ENCODE data around the gene SYT12. TPM values are rescaled to one million over a fixed set of nuclear protein-coding genes. Genes with fewer than 3 reads are reported as not detected.

SYT12 gene
- total and polyA plus RNA-seq, 12 donors = 0.67 to 55.6 (median 3.4) TPM

DNA sequence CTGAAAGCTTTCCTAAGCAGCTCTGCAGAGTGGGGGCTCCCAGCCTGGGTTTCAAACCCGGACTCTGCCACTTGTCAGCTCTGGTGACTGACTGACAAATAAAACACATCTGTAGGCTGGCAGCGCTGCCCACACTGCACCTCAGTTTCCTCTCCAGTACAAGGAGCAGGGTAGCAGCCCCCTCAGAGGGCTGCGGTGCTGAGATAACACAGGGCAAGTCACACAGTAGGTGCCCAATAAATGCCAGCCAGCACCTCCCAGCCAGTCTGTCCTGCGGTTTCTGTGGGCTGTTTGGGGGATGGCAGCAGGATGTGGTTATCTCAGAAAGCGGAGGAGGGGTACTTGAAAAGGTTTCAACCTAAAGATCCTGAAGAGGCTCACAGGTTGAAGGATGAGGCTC lies 1.5 kb downstream of the SYT12 start:
- Histone ChIP-seq H3K9me3 (replicated peaks in 1 of 3) (no peaks in the 10 kb centered on the region), H3K36me3 (replicated peaks in 1 of 2) (no peaks in the 10 kb centered on the region), H3K27ac (no peak overlapping the region), H3K27me3 (no peaks in the 10 kb centered on the region), H3K4me3 (no peak overlapping the region), H3K4me1 (replicated peaks in 1 of 2) (peaks cover 0 to 10% of the 10 kb centered on the region in 2 donors)
- intact Hi-C loops (cut with DNase I) = no loop called here
- TF ChIP-seq, protein P1, sequence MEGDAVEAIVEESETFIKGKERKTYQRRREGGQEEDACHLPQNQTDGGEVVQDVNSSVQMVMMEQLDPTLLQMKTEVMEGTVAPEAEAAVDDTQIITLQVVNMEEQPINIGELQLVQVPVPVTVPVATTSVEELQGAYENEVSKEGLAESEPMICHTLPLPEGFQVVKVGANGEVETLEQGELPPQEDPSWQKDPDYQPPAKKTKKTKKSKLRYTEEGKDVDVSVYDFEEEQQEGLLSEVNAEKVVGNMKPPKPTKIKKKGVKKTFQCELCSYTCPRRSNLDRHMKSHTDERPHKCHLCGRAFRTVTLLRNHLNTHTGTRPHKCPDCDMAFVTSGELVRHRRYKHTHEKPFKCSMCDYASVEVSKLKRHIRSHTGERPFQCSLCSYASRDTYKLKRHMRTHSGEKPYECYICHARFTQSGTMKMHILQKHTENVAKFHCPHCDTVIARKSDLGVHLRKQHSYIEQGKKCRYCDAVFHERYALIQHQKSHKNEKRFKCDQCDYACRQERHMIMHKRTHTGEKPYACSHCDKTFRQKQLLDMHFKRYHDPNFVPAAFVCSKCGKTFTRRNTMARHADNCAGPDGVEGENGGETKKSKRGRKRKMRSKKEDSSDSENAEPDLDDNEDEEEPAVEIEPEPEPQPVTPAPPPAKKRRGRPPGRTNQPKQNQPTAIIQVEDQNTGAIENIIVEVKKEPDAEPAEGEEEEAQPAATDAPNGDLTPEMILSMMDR (IDR thresholded peaks at IDR 0.05) = no peak
- TF ChIP-seq POLR2A (IDR thresholded peaks at IDR 0.05) = no peak
- 58 to 80% (median 79%) methylated on average over 2 to 5 of the region's 5 CpGs for WGBS, 4 donors
- no peak for DNase-seq

DNA sequence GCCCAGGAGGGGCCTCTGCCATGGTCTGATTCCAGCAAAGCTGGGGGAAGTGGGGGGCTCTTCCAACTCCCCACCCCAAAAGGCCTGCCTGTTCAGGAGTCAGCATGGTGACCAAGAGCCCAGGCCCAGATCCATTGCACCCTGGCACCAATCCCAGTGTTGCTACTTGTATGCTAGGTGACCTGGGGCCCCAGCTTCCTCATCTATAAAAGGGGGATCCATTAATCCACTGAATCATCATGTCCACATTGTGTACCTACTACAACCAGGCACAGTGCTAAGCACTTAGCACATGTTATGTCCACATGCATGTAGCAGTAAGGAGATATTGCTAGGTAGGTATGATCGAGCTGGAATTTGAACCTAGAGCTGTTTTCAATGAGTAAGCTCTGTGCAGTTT lies 2.0 kb downstream of the SYT12 start:
- Histone ChIP-seq H3K36me3 (replicated peaks in 1 of 2) (no peaks in the 10 kb centered on the region), H3K27ac (no peak overlapping the region), H3K4me3 (no peak overlapping the region), H3K27me3 (no peaks in the 10 kb centered on the region), H3K4me1 (replicated peaks in 1 of 2) (peaks cover 0 to 10% of the 10 kb centered on the region in 2 donors), H3K9me3 (replicated peaks in 1 of 3) (no peaks in the 10 kb centered on the region)
- TF ChIP-seq POLR2A (IDR thresholded peaks at IDR 0.05) = no peak
- TF ChIP-seq, protein P1 (IDR thresholded peaks at IDR 0.05) = no peak
- WGBS, 4 donors = 81 to 100% (median 92%) methylated on average over 1 of the region's 1 CpG
- intact Hi-C loops (cut with DNase I) = no loop called here
- no peak for DNase-seq

DNA sequence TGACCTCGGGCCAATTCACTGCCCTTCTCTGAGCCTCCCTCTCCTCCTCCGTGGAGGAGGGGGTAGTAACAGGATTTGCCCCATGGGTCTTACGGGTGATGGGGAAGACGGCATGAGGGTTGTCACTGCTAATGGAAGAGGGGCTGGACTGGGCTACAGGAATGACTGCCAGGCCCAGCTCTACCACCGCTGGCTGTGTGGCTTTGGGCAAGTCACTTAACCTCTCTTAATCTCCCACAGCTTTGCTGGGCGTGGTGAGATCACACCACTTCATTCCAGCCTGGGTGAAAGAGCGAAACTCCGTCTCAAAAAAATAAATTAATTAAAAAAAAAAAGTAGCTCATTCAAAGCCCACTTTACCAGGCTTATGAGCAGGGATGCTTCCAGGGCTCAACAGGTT lies 2.8 kb downstream of the SYT12 start:
- H3K36me3 ChIP-seq (replicated peaks in 1 of 2) = no peaks in the 10 kb centered on the region
- H3K9me3 ChIP-seq (replicated peaks in 1 of 3) = no peaks in the 10 kb centered on the region
- H3K27ac ChIP-seq = no peak overlapping the region
- intact Hi-C loops (cut with DNase I) = no loop called here
- H3K27me3 ChIP-seq = no peaks in the 10 kb centered on the region
- DNase-seq = no peak
- WGBS, 4 donors = 84 to 92% (median 89%) methylated on average over 6 to 8 of the region's 8 CpGs
- no peak overlapping the region for H3K4me3 ChIP-seq
- TF ChIP-seq, protein P1 (IDR thresholded peaks at IDR 0.05) = no peak
- no peak for TF ChIP-seq POLR2A (IDR thresholded peaks at IDR 0.05)
- peaks cover 0 to 10% of the 10 kb centered on the region in 2 donors for H3K4me1 ChIP-seq (replicated peaks in 1 of 2)

DNA sequence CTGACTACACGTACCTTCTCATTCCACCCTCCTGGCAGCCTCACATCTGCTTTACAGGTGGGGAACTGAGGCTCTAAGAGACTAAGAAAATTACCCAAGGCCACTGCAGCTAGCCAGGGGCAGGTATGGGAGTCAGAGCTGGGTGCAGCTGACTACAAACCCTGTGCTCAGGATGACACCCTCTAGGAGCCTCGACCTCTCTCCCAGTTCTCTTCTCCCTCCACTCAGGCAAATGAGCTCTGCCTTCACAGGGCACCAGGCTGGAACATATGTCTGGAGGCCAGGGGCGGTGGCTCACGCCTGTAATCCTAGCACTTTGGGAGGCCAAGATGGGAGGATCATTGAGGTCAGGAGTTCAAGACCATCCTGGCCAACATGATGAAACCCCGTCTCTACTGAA lies 4.0 kb downstream of the SYT12 start:
- Histone ChIP-seq H3K4me3 (no peak overlapping the region), H3K27ac (no peak overlapping the region), H3K36me3 (replicated peaks in 1 of 2) (no peaks in the 10 kb centered on the region), H3K4me1 (replicated peaks in 1 of 2) (peaks cover 5 to 22% of the 10 kb centered on the region in 2 donors), H3K9me3 (replicated peaks in 1 of 3) (no peaks in the 10 kb centered on the region), H3K27me3 (no peaks in the 10 kb centered on the region)
- intact Hi-C loops (cut with DNase I) = no loop called here
- no peak for DNase-seq
- WGBS, 4 donors = 83 to 100% (median 92%) methylated on average over 1 to 5 of the region's 5 CpGs
- TF ChIP-seq, protein P1 (IDR thresholded peaks at IDR 0.05) = no peak
- TF ChIP-seq POLR2A (IDR thresholded peaks at IDR 0.05) = no peak
